Skin of body (tissue), 2 donors: ENCODE results near the gene UBE3D. TPM values are rescaled to one million over a fixed set of nuclear protein-coding genes. Genes with fewer than 3 reads are reported as not detected.
"Not testable (repeated sequence)": the region's sequence is repeated elsewhere in the genome, so short reads cannot be mapped to it uniquely, and the experiment has no call there.

Experiments
- DNase-seq: peaks from one replicate; lab custom pipeline; 2025; lab: John Stamatoyannopoulos, UW
- total RNA-seq: library from RNA; depleted of rRNA; stranded (reverse); fragments of >200 nt; gene quantifications from one replicate; pipeline ENCODE4 v1.2.3, GENCODE V29; 2014

UBE3D gene
- total RNA-seq, 1 donor from 2014 or later, result 9.9 TPM

DNA sequence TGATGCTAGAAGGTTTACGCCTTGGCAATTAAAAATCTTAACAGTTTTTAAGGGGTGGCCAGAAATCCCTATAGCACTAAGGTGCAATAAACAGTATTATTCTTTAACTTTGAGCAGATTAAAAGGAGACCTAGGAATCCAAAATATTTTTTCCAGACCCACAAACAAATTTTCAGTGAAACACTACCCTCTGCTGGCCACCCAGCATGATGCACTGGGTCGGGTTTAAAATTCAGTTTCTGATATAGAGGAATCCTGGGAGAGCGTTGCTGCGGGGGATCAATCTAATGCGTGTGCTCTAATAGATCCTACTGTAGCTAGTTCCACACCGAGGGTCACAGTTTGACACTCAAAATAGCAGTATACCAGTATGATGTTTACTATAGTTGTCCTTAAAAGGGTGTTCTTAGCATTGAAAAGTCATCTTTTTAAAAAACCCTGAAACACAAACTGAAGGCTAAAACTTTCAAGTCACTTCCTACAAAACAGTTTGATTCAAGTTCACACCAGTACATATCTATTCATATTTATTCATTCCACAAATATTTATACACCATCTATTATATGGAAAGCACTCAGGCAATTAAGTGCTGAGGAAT, 10.2 kb downstream of the UBE3D start:
- DNase-seq, result peak; percentile 57

DNA sequence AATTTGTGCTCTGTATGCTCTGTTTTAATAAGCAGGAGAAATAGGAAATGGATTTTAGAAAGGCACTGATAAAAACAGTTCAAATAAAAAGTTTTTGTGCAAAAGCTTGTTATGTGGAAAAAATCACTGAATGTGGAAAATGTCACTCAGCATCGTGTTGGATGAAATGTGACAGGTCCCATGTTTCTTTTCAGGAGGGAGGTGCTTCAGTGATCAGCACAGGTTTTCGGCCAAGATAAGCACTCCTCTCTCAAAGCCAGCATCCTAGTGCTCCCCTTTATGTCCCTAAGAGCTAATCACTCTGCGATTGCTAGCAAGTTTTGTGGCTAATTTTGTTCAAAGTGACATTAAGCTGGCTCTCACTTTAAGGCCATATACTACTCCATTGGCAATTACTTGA, 12.0 kb downstream of the UBE3D start:
- no peak for DNase-seq

DNA sequence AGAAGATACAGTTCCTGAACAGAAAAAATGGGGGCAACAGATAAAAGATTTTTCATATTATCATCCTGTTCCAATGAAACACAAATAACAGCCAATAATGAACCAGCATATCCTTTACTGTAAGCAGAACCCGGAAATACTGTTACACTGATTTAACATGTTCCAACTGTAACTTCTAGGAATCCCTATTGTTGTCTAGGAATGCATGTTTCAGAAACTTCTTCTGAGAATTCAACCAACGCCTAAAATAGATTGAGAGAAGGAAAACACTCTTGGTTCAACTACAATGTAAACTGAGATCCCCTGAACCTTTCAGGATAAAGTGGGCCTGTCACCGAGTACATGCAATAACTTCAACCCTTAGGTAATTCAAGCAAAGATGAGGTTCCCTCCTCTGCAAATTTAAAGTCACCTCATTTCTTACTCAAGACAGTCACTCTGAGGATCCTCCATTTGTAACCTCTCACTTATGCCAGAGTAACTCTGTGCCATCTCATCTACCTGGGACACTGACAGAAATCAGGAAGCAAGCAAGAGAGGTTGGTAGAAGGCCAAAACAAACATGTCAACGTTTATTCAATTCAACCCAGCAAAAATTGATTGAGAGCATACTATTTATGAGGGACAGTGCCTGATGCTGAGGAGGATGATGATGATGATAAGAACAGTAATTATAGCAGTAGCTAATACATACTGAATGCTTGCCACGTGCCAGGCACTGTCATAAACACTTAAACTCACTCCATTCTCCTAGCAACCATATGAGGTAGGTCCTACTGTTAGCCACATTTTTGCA, 14.1 kb downstream of the UBE3D start:
- peak; percentile 33 for DNase-seq

DNA sequence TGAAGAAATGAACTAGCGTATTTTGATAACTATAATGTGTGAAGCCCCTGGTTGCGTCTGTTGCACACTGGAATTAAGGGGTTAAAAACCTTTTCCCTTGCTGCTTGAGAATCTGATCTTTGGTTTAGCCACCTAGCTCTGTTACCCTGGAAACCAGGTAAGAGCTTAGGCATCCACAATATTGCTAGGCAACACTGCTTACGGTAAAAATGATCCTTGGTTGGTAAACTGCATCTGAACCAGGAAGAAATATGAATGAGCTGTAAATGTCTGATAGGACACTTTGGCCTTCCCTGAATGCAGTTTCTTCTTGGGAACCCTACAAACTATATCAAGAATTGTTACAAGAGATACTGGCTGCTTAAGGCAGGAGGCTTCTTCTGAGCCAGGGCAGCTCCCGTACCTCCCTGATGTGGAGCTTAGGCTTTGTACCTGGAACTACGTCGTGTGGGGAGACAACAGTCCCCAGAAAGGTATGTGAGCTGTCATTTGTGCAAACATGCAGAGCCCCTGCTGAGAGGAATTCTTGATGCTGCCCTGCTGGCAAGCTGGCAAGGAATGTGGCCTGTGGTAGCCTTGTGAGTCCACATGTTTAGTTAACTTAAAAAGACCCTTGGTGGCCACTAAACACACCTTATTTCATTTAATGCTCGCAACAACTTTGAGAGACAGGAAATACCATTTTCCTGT, 18.4 kb downstream of the UBE3D start:
- DNase-seq, result no peak

DNA sequence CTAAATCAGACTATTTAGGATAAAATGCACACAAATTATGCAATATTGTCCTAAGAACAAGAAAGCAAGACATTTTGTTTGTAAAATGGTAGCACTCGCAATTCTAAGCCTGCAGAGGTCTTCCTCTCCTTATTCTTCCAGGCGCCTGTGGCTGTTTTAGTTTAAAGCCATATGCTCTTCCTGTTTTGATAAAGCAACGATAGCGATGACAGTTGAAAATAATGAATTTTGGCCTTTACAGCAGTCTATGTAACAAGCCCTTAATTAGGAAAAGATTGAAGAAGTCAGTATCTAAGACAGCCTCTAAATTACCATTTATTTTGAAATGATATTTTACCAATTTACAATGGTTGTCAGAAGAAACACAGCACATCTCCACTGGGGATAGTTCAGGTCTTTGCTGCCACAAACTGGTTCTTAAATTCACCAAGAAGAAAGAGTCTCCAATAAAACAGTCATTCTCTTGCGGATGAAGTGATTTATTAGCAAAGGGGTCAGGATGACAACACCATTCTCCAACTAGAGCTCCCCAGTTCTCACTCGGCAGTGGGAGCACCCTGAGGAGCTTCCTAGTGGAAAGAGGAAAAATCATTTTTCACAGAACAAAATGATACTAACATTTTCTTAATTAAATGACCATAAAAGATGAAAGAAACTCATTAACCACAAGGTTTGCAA, 21.4 kb downstream of the UBE3D start:
- DNase-seq, result peak; percentile 54

DNA sequence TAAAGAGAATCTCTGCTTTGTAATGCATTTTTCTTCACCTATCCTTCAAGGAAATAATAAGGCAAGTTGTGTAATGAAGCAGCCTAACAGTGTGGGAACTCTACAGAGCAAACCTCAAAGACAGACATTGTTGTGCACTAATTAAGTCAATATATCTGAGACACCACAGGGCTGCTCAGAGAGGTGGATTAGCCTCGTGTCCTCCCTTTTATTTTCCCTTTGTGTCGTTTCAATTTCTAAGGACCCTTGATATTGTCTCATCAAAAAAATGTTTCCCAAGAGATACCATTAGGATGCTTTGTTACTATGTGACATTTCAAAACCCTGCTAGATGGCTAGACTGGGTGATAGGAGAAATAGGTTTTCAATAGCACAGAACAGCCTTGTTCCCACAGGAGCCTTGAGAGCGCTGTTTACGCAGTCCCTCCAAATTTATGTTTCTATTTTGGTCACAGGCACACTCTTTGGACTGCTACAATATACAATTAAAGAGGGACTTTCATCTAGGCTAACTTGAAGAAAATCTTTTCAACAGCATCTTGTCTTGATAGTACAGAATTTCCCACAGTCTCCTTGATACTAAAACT, 23.1 kb downstream of the UBE3D start:
- DNase-seq, result no peak

DNA sequence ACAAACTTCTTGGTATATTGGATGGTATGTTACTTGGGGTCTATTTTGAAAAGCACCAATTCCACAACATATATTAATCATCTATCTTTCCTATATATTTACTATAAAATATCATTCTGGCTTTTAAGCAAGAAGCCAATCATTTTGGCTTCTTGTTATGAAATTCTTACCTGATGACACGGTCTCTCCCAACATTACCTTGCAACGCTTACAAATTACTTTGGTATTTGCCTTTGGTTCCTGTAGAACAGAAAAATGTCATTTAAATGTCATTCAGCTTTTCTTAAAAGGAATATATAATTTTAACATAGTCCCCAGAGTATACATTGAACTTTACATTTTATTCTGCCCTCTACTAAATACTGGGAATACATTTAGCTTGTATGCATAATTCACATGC, 27.4 kb downstream of the UBE3D start:
- no peak for DNase-seq

DNA sequence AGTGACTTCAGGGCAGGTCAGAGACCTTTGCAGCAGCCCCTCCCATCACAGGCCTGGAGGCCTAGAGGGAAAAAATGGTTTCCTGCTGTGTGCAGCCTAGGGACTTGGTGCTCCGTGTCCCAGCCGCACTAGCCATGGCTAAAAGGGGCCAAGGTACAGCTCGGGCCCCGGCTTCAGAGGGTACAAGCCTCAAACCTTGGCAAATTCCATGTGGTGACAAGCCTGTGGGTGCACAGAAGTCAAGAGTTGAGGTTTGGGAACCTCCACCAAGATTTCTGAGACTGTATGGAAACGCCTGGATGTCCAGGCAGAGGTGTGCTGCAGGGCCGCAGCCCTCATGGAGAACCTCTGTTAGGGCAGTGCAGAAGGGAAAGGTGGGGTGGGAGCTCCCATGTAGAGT, 34.0 kb downstream of the UBE3D start:
- DNase-seq, result no peak

DNA sequence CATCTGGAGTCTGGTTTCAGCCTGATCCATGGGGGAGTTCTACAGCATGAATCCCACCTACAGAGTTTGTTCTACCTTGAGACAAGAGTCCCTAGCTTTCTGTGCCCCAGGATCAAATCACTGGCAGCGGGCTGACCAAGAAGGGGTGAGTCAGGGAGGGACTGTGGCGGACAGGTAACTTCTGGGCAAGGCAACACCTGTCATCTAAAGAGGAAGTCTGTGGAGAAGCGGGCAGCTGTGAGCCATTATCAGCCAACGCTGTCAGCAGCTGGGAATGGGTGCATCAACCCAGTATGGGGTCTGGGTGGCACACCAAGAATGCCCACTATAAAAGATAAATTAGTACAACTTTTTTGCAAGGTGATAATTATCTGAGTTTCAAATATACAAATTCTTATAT, 45.9 kb downstream of the UBE3D start:
- no peak for DNase-seq

DNA sequence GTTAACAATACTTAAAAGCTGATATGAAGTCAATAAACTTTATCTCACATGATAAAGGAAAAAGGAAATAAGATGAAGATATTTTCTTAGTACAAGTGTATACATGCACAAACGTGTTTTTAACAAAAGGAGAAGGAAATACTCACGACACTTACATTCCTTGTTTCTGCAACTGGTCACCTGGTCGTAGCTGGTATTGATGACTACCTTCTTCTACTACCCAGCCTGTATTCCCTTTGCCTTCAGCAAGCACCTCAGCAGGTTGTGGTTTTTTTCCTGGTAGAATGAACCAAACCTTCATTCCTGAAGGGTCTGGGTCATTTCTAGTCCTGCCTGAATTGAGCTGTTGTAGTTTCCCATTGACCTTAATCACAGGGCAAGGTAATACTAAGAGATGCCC, 54.5 kb downstream of the UBE3D start:
- DNase-seq, result not testable (repeated sequence)

DNA sequence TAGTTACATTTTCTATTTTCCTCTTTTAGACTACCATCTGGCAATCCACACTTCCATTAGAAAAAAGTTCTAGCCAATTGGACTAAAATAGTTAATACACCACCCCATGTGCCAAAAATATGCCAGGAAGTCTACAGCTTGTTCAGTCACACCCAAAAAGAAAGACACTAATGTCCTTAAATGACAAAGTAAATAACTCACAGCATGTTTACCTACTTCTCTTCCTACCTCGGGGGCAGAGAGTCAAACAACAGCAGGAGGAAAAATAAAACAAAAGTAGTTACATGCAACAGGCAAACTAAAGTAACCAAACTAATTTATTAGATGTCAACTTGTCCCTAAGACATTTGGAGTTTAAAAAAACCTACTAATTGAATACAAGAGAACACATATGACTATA, 57.0 kb downstream of the UBE3D start:
- no peak for DNase-seq

DNA sequence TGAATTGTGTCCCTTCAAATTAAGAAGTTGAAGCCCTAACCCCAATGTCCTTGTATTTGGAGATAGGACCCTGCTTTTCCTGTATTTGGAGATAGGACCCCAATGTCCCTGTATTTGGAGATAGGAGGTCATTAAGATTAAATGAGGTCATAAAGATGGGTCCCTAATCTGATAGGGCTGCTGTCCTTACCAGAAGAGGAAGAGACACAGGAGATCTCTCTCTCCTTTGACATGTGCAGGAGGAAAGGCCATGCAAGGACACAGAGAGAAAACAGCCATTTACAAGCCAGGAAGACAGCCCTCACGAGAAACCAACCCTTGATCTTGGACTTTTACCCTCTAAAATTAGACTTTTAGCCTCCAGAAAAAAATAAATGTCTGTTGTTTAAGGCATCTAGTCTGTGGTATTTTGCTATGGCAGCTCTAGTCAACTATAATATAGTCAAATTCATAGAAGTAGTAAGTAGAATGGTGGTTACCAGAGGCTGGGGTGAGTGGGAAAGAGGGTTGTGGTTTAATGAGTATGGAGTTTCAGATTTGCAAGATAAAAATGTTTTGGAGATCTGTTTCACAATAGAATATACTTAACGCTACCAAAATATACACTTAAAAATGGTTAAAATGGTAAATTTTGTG, 59.3 kb downstream of the UBE3D start:
- DNase-seq, result no peak

DNA sequence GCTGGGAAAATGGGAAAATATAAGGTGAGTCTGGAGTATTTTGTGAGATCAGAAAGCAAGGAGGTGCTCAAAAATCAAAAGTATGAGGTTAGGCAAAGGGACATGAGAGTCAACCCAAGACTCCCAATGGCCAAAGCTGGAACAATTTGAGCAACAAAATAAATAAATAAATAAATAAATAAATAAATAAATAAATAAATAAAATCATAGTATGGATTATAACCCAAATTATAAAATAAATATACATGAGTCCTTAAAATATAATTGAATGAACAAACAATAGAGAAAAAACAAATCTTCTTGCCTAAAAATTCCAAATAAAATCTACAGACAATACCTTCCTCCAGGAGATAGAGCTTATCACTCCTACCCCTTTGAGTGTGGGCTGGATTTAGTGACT, 69.5 kb downstream of the UBE3D start:
- DNase-seq, result no peak

DNA sequence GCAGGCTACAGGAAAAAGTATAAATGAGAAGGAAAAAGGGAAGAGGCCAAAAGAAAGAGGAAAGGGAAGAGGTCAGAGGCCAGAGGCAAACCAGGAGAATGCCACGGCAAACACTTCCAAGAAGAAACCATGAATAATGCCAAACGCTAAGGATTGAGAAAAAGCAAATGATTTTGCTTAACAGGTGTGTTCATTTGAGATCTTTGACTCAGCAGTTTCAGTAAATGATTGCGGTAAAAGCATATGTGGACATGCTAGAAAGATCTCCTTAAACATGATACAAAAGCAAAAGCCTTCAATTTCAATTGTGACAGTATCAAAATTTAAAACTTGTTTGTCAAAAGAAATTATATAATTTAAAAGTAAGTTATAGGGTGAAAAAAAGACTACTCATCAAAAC, 70.6 kb downstream of the UBE3D start:
- no peak for DNase-seq

DNA sequence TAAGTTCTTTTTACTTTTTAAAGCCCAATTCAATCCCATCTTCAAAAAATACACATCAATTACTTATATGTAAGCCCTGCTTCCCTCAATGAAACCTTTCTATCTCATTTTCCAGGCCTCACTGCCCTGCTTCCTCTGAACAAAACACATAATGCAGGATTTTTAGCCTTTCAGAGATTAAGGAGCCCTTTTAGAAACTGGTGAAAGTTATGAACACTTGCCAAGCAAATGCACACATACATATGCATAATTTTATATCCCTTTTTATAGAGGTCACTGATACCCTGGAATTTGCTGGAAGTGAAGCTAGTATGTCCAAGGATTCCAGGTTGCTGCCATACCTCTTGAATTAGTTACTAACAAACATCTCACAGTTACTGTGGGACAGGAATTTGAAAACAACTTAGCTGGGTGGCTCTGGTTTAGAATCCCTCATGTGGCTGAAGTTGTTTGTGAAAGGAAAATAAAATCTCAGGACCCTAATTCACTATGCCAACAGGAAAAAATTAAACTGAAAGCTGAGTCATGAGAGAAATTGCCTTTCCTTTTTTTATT, 75.8 kb downstream of the UBE3D start:
- DNase-seq, result no peak

DNA sequence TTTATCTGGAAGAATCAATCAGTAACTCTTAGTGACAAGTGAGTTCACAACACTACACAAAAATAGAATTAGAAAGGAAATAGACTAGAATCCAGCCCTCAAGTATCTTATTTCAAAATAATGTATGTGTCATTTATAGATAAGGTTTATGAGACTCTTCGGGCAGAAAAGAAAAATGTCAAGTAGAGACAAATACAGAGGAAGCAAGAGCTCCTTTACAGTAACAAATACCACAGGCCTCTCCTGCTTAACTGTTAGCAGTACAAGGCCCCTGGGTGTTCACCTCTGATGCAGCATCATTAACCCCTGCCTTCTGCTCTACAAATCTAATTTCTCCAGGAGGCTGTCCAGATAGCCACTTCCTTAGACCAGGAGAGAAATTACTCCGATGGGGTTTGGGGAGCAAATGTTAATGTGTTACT, 76.7 kb downstream of the UBE3D start:
- no peak for DNase-seq

DNA sequence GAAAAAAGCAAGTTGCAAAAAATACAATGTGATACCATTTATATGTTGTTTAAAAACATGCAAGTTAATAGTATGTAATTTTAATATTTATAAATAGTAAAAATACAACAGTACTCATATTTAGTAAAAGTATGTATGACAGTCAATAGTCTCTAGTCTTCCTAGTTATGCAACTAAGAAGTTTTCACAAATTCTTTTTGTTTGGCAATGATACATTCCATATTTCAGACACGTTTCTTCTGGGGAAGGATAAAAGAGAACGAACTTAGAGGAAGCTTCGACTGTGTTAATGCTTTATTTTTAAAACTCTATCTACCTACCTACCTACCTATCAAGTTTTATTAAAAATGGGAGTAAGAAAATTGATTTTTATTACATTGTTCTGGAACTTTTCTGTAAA, 77.7 kb downstream of the UBE3D start:
- no peak for DNase-seq

DNA sequence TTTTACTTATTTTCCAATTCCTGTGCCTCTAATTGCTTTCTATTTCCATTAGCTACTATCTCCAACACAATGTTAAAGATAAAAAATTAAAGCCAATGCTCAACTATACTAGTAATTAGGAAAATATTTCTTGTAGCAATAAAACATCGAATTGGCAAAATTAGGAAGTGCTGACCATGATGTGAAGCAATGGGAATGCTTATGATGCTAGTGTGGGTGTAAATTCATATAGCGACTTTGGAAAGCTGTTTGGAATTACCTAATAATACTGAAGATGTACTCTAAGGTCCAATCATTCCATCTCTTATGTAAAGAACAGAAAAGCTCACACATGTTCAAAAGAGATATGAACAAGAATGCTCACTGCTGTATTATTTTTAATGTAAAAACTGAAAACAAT, 78.2 kb downstream of the UBE3D start:
- no peak for DNase-seq

DNA sequence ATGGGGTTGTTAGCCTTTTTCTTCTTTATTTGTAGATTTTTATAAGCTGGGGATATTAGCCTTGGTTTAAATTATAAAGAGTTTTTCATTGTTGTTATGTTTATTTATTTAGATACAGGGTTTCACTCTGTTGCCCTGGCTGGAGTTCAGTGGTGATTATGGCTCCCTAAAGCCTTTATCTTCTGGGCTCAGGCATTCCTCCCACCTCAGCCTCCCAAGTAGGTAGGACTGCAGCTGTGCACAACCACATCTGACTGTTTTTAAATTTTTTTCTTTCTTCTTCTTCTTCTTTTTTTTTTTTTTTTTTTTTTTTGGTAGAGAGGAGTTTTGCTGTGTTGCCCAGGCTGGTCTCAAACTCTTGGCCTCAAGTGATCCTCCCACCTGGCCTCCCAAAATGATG, 80.9 kb downstream of the UBE3D start:
- DNase-seq, result no peak

DNA sequence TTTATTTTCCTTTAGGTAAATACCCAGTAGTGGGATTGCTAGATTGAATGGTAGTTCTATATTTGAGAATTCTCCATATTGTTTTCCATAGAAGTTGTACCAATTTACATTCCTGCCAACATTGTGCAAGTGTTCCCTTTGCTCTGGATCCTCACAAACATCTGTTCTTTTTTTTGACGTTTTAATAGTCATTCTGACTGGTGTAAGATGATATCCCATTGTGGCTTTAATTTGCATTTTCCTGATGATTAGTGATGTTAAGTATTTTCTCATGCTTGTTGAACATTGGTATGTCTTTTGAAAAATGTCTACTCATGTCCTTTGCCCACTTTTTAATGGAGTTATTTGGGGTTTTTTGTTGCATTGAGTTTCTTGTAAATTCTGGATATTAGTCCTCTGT, 85.6 kb downstream of the UBE3D start:
- peak; percentile 4 for DNase-seq

DNA sequence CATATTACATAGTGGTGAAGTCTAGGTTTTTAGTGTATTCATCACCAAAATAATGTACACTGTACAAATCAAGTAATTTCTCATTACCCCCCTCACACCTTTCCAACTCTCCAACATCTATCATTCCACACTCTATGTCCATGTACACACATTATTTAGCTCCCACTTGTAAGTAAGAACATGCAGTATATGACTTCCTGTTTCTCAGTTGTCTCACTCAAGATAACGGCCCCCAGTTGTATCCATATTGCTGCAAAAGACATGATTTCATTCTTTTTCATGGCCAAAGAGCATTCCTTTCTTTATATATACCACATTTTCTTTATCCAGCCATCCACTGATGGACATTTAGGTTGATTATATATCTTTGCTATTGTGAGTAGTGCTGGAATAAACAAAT, 86.0 kb downstream of the UBE3D start:
- no peak for DNase-seq
